Bronchial epithelial cell (primary cell): ENCODE results near the gene PRSS8. TPM values are rescaled to one million over a fixed set of nuclear protein-coding genes. Genes with fewer than 3 reads are reported as not detected.
A peak's percentile ranks its signal among the peaks of the same experiment; 100 is the strongest.

Experiments used
- DNase-seq: peaks from one replicate; pipeline ENCODE4 v3.0.0-alpha.2; 2010; ENCODE audit warnings: low read depth
- FAIRE-seq: peaks from 2 replicates; lab custom pipeline; 2011; peaks lifted over from hg19 to GRCh38; lab: Jason Lieb, UNC
- H3K27me3 ChIP-seq: 2 replicates; pipeline ENCODE4 v1.5.1; 2011; ENCODE audit warnings: low read length; ENCODE audit not compliant: control insufficient read depth, insufficient read depth
- H3K36me3 ChIP-seq: 2 replicates; pipeline ENCODE4 v1.5.1; 2011; ENCODE audit warnings: low read length; ENCODE audit not compliant: control insufficient read depth, insufficient read depth
- H3K4me3 ChIP-seq: 2 replicates; pipeline ENCODE4 v1.5.1; 2011; ENCODE audit warnings: mild to moderate bottlenecking, low read depth, low read length, control low read depth
- total RNA-seq: library from RNA; depleted of rRNA; stranded (reverse); fragments of >200 nt; gene quantifications from 2 replicates; pipeline ENCODE4 v1.2.1, GENCODE V29; 2014
- TF ChIP-seq, protein P1 (sequence below): IDR thresholded peaks from 2 replicates; pipeline ENCODE4 v1.5.1; 2011; ENCODE audit warnings: mild to moderate bottlenecking, moderate library complexity, low read length, control low read depth, inconsistent platforms; ENCODE audit not compliant: insufficient read depth, severe bottlenecking

The PRSS8 gene
- 15.0 and 31.0 TPM in 2 replicates for total RNA-seq

DNA sequence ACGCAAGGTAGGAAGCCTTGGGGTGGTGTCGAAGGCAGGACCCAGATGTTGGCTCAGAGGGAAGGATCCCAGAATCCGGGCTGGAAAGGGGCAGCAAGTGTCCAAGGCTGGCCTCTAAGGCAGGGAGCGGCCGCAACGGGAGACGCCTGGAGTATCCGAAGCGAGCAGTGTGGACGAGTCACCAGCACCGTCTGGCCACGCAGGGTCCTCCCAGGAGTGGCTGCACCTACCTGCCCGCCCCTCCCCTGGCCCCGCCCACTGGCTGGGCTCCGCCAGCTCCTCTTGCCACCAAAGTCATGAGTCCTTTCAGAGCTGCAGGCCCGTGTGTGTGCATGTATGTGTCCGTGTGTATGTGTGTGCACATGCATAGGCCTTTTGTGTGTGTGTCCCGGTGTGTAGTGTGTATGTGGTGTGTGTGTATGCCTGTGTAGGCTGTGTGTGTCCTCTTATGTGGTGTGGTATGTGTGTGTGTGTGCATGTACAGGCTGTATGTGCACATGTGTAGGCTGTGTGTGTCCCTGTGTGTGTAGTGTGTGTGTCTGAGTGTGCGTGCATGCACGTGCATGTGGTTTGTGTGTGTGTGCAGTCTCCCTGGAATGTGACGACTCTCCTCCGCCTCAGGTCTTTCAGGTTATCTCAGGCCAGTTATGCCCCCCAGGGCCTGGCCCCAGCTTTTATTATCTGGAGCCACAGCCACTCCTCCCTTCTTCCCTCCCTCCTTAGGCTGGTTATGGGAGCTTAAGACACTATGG lies at the start of gene PRSS8:
Gene PRSS8 (minus strand): TSS at position 193 of the 752 bp plus-strand sequence. CDS start 229 bp downstream, outside the sequence.
- H3K27me3 ChIP-seq = no peaks in the 10 kb centered on the region
- FAIRE-seq = no peak
- H3K4me3 ChIP-seq = peak within 1 kb of the TSS; percentile 79
- TF ChIP-seq, protein P1, sequence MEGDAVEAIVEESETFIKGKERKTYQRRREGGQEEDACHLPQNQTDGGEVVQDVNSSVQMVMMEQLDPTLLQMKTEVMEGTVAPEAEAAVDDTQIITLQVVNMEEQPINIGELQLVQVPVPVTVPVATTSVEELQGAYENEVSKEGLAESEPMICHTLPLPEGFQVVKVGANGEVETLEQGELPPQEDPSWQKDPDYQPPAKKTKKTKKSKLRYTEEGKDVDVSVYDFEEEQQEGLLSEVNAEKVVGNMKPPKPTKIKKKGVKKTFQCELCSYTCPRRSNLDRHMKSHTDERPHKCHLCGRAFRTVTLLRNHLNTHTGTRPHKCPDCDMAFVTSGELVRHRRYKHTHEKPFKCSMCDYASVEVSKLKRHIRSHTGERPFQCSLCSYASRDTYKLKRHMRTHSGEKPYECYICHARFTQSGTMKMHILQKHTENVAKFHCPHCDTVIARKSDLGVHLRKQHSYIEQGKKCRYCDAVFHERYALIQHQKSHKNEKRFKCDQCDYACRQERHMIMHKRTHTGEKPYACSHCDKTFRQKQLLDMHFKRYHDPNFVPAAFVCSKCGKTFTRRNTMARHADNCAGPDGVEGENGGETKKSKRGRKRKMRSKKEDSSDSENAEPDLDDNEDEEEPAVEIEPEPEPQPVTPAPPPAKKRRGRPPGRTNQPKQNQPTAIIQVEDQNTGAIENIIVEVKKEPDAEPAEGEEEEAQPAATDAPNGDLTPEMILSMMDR = no peak
- peak; percentile 71 for DNase-seq
- peaks cover 18% of the 10 kb centered on the region for H3K36me3 ChIP-seq

DNA sequence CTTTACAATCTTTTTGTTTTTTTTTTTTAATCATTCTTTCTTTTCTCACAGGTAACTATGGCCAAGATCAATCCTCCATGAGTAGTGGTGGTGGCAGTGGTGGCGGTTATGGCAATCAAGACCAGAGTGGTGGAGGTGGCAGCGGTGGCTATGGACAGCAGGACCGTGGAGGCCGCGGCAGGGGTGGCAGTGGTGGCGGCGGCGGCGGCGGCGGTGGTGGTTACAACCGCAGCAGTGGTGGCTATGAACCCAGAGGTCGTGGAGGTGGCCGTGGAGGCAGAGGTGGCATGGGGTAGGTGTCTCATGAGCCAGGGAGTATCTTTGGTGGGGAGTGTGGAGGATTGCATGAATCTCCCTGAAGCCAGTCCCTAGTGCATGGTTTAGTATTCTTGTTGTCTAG lies 49.4 kb upstream of the PRSS8 start:
- no peak for DNase-seq
- TF ChIP-seq, protein P1 = no peak

DNA sequence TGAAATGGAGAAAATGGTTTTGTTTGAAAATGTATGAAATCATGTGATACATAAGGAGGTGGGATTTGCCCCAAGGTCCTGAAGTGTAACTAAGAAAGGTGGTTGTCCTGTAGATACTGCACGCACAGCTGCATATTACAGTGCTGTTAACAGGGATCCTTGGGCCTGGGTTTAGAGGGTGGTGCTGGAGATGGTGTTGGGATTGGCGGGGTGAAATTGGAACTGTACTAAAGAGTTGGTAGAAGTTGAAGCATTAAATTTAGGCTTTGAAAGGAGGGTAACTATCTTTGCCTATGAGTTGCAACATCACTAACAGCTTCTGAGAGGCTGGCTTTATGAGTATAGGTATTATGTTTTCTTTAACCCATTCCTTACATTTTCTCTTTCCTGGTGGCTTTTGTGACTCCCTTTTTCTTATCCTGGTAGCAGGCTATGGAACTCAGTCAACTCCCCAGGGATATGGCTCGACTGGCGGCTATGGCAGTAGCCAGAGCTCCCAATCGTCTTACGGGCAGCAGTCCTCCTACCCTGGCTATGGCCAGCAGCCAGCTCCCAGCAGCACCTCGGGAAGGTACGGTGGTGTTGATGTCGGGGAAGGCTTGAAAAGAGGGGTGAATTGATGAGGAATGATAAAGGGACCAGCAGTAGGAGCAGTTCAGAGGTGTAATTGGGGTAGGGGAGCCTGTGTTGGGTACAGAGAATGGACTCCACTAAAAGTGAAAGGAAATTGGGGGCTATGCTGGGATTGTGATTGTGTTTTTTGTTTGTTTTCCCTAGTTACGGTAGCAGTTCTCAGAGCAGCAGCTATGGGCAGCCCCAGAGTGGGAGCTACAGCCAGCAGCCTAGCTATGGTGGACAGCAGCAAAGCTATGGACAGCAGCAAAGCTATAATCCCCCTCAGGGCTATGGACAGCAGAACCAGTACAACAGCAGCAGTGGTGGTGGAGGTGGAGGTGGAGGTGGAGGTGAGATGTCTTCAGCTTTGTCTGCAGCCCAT lies 48.2 kb upstream of the PRSS8 start:
- FAIRE-seq (no peak), DNase-seq (no peak)
- TF ChIP-seq, protein P1 = no peak
- no peak overlapping the region for H3K4me3 ChIP-seq
- H3K27me3 ChIP-seq = no peaks in the 10 kb centered on the region
- peaks cover 44% of the 10 kb centered on the region for H3K36me3 ChIP-seq

More for the DNA sequence above, 49.4 kb upstream of the PRSS8 start:
- no peak for FAIRE-seq
- H3K4me3 ChIP-seq = no peak overlapping the region
- H3K36me3 ChIP-seq = peaks cover 52% of the 10 kb centered on the region
- H3K27me3 ChIP-seq = no peaks in the 10 kb centered on the region

DNA sequence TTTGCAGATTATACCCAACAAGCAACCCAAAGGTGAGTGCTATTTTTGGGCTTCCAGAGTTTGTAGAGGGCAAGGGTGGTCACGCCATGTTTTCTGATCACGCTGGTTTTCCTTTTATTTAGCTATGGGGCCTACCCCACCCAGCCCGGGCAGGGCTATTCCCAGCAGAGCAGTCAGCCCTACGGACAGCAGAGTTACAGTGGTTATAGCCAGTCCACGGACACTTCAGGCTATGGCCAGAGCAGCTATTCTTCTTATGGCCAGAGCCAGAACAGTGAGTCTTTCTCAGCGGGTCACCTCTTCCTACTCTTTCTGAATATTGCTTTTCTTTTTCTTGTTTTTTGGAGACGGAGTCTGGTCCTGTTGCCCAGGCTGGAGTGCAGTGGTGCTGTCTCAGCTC lies 46.9 kb upstream of the PRSS8 start:
- Histone ChIP-seq H3K27me3 (no peaks in the 10 kb centered on the region), H3K4me3 (peak overlapping the region; percentile 96), H3K36me3 (peaks cover 35% of the 10 kb centered on the region)
- no peak for DNase-seq
- TF ChIP-seq, protein P1 = no peak
- FAIRE-seq = no peak

DNA sequence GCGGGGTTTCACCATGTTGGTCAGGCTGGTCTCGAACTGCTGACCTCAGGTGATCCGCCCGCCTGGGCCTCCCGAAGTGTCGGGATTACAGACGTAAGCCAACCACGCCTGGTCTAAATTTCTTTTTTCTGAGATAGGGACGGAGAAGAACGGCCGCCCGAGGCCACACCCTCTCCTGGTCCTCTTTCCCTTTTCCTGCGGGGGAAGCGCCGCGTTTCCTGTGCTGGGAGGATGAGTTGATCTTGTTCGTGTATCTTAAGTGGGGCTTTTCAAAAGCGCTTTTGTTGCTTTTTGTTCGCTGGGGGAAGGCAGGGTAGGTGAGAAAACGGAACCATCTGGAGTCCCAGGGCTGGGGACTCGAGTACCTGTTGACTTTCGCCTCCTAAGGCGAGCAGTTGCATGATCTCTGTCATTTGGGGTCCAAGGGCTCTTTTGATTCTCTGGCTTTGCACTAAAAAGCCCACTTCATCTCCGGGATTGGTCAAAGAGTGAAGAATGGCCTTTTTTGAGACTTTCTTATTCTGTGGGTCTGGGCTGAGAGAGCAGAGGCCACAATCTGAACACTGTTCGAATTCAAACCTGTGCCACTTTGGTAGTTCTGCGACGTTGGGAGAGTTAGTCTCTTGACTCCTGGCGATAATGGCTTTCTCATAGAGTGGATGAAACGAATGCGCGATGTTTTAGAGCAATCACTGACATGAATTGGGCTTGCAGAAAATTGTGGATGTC lies 45.7 kb upstream of the PRSS8 start:
- Histone ChIP-seq H3K36me3 (peaks cover 26% of the 10 kb centered on the region), H3K4me3 (peak overlapping the region; percentile 96), H3K27me3 (no peaks in the 10 kb centered on the region)
- FAIRE-seq = no peak
- peak; percentile 35 for DNase-seq
- TF ChIP-seq, protein P1 = no peak
